ENCODE results near the gene LRRC61. TPM values are rescaled to one million over a fixed set of nuclear protein-coding genes. Genes with fewer than 3 reads are reported as not detected.

Gene LRRC61
- polyA plus RNA-seq, 1 of the 3 experiments (the other 2 are of a cell fraction), result 0.99 TPM

- H4K20me1 ChIP-seq (ENCODE audit: insufficient read depth), result no peaks in the 10 kb centered on the region
- no peak for TF ChIP-seq TEAD4 (IDR thresholded peaks at IDR 0.05; ENCODE audit: borderline replicate concordance, insufficient read depth)
- TF ChIP-seq SIN3A (IDR thresholded peaks at IDR 0.05; ENCODE audit: borderline replicate concordance, low read depth, low read length), result no peak
- TF ChIP-seq JUND (IDR thresholded peaks at IDR 0.05), result no peak
- TF ChIP-seq GATA2 (CRISPR knock-in tag; IDR thresholded peaks at IDR 0.05), result no peak
- no peak for TF ChIP-seq NFIC (IDR thresholded peaks at IDR 0.05; ENCODE audit: borderline replicate concordance)
- TF ChIP-seq YY1 (IDR thresholded peaks at IDR 0.05; ENCODE audit: low read depth), result no peak
- no peak for TF ChIP-seq NRF1 (IDR thresholded peaks at IDR 0.05; ENCODE audit: low read depth, low read length)
- no peak for TF ChIP-seq RFX5 (IDR thresholded peaks at IDR 0.05; ENCODE audit: low read length)
- TF ChIP-seq FOXJ3 (CRISPR knock-in tag; IDR thresholded peaks at IDR 0.05), result no peak
- no peak for TF ChIP-seq IRF3 (IDR thresholded peaks at IDR 0.05; ENCODE audit: low read depth, low read length)
- no peak for TF ChIP-seq USF2 (IDR thresholded peaks at IDR 0.05; ENCODE audit: borderline replicate concordance, low read depth, low read length)
- no peak for TF ChIP-seq PBX3 (IDR thresholded peaks at IDR 0.05)
- TF ChIP-seq EP300 (IDR thresholded peaks at IDR 0.05; ENCODE audit: borderline replicate concordance in 1 of 2, low read depth in 1 of 2, low read length in 1 of 2), result no peak
- TF ChIP-seq USF1 (IDR thresholded peaks at IDR 0.05; ENCODE audit: borderline replicate concordance, low read depth), result no peak
- no peak for TF ChIP-seq RAD21 (IDR thresholded peaks at IDR 0.05; ENCODE audit: low read length)
- TF ChIP-seq REST (IDR thresholded peaks at IDR 0.05; ENCODE audit: low read depth, low read length), result no peak
- TF ChIP-seq TCF12 (IDR thresholded peaks at IDR 0.05), result no peak
- TF ChIP-seq MAX (IDR thresholded peaks at IDR 0.05; ENCODE audit: low read depth), result no peak
- no peak for TF ChIP-seq RCOR1 (IDR thresholded peaks at IDR 0.05; ENCODE audit: low read length)
- H3K36me3 ChIP-seq (replicated peaks in 1 of 2; ENCODE audit: control insufficient read depth in 1 of 2, insufficient read depth in 2 of 2, low read length in 1 of 2), result no peaks in the 10 kb centered on the region
- no peak overlapping the region for H2AFZ ChIP-seq (ENCODE audit: low read depth)
- H3K27ac ChIP-seq (ENCODE audit: low read depth in 2 of 2, low read length in 1 of 2), result no peak overlapping the region
- no peak overlapping the region for H3K4me3 ChIP-seq (ENCODE audit: low read depth in 2 of 2, low read length in 1 of 2)
- POLR2A ChIA-PET, result interaction anchor here (0.6 kb wide), 1 partner anchor 590 kb away, joined by 3 read pairs; no protein-coding TSS in a partner anchor
- H3F3A ChIP-seq (replicated peaks; ENCODE audit: insufficient read depth), result no peaks in the 10 kb centered on the region
- H3K79me2 ChIP-seq (ENCODE audit: insufficient read depth), result no peaks in the 10 kb centered on the region
- H3K9ac ChIP-seq, result no peak overlapping the region
- CTCF ChIA-PET, result interaction anchor here (1.0 to 5.7 kb wide), 9 partner anchors 10 to 91 kb away, joined by 3 to 57 read pairs (median 4); partner anchors contain the start of genes RARRES2 and REPIN1
- H3K27me3 ChIP-seq (ENCODE audit: insufficient read depth), result no peaks in the 10 kb centered on the region
- H3K9me3 ChIP-seq, result no peaks in the 10 kb centered on the region
- 95% methylated on average over 4 of the region's 4 CpGs for WGBS (ENCODE audit: low lambda C conversion rate)
- no peak overlapping the region for H3K4me2 ChIP-seq
- no peaks in the 10 kb centered on the region for H3K9me2 ChIP-seq
- DNase-seq, result no peak
- H3K4me1 ChIP-seq (ENCODE audit: control insufficient read depth in 1 of 2, insufficient read depth in 2 of 2, low read depth in 1 of 2, low read length in 1 of 2), result peaks cover 0 to 6% of the 10 kb centered on the region in 2 experiments; a peak in 3 of 4 replicates
These were observed 35.3 kb downstream of the LRRC61 start for GRCh38 chr7:150358433-150358832.
